Adrenal gland (tissue), 12 donors: Measurements from ENCODE around the gene SSR2. TPM values are rescaled to one million over a fixed set of nuclear protein-coding genes. Genes with fewer than 3 reads are reported as not detected.

Experiments used
- DNase-seq, 7 donors: peaks; one replicate each; pipeline ENCODE4 v3.0.0-alpha.2; 2019 to 2020
- H3K27ac ChIP-seq, 5 donors: fragments of 200-600 bp; sonication (generic) in 4 of 5; 1 replicate in 3 of 5; 2 replicates in 2 of 5; pipeline versions ENCODE4 v1.5.1 to v1.8.0; 2016 to 2020; ENCODE audit warnings: mild to moderate bottlenecking in 1 of 5
- H3K27me3 ChIP-seq: fragments of 200-600 bp; 2 replicates; pipeline ENCODE4 v1.8.0; 2021
- H3K36me3 ChIP-seq, 2 donors: fragments of 200-600 bp; replicated peaks in 1 of 2; 1 replicate in 1 of 2; 2 replicates in 1 of 2; pipeline versions ENCODE4 v1.5.1 to v1.8.0; 2018 to 2022
- H3K4me1 ChIP-seq, 2 donors: fragments of 200-600 bp; replicated peaks in 1 of 2; 1 replicate in 1 of 2; 2 replicates in 1 of 2; pipeline versions ENCODE4 v1.5.1 to v1.8.0; 2018 to 2021
- H3K4me3 ChIP-seq, 4 donors: fragments of 200-600 bp; sonication (generic) in 3 of 4; one replicate each; pipeline ENCODE4 v1.5.1; 2016 to 2018
- H3K9me3 ChIP-seq, 3 donors: fragments of 200-600 bp; sonication (generic) in 1 of 3; replicated peaks in 1 of 3; 1 replicate in 2 of 3; 2 replicates in 1 of 3; pipeline versions ENCODE4 v1.5.1 to v1.8.0; 2016 to 2021
- POLR2A ChIP-seq, 2 donors: fragments of 450-650 bp; IDR thresholded peaks; one replicate each; pipeline ENCODE4 v1.6.1; 2017; ENCODE audit warnings: antibody characterized with exemption in 2 of 2, mild to moderate bottlenecking in 2 of 2, moderate library complexity in 1 of 2
- WGBS, 4 donors: extraction: QIAGEN DNeasy Blood & Tissue Kit in 2 of 4; methylation state at CpG; one replicate each; pipeline versions ENCODE4 v1.1.5 to v1.1.7; 2013 to 2017; 5-methylcytosine and 5-hydroxymethylcytosine counted together
- intact Hi-C, 2 donors: fragments of 100-400 bp; cut with DNase I; formaldehyde crosslinking; loops; one replicate each; pipeline versions ENCODE4 v1.14.1 to v1.15.0; 2022 to 2023
- polyA plus RNA-seq, 3 donors: library from polyadenylated mRNA; stranded (reverse); fragments of 200-250 nt in 2 of 3; fragments of 350-450 nt in 1 of 3; fragmentation: Illumina TruSeq in 1 of 3; extraction: RNeasy Lipid Tissue Mini Kit (QIAGEN cat#74804) in 1 of 3; gene quantifications; one replicate each; pipeline ENCODE4 v1.2.3, GENCODE V29; 2013 to 2014
- total RNA-seq, 9 donors: library from RNA; depleted of rRNA in 4 of 9; stranded (reverse); fragments of >200 nt in 4 of 9; fragments of 120-200 nt in 1 of 9; fragmentation: NEBNext Ultra II Directional in 1 of 9; extraction: Animal tissue kit (Norgen Biotek cat#: 25700) in 1 of 9; gene quantifications; one replicate each; pipeline versions ENCODE4 v1.1.0 to v1.2.4, GENCODE V29; 2013 to 2023
- TF ChIP-seq, protein P1 (sequence below), 6 experiments: fragments of 450-650 bp in 4 of 6; fragments of 200-600 bp in 2 of 6; sonication (generic) in 1 of 6; IDR thresholded peaks; 1 replicate in 5 of 6; 2 replicates in 1 of 6; pipeline versions ENCODE4 v1.5.1 to v1.8.0; 2016 to 2021; ENCODE audit warnings: antibody characterized with exemption in 6 of 6, mild to moderate bottlenecking in 2 of 6, moderate library complexity in 1 of 6
- donor health status: healthy with polysubstance abuse.
- donor health status: Bipolar disorder and iron deficiency.
- donor health status: DM: yes; HTN: yes; CAD: no.
- donor health status: DM: no; HTN: no; CAD: no.
- donor health status: DM: no; HTN: no; CAD: no.
- donor health status: DM: yes; HTN: yes; CAD: no.

Gene SSR2
- total and polyA plus RNA-seq, 12 donors, result 164 to 724 (median 354) TPM

DNA sequence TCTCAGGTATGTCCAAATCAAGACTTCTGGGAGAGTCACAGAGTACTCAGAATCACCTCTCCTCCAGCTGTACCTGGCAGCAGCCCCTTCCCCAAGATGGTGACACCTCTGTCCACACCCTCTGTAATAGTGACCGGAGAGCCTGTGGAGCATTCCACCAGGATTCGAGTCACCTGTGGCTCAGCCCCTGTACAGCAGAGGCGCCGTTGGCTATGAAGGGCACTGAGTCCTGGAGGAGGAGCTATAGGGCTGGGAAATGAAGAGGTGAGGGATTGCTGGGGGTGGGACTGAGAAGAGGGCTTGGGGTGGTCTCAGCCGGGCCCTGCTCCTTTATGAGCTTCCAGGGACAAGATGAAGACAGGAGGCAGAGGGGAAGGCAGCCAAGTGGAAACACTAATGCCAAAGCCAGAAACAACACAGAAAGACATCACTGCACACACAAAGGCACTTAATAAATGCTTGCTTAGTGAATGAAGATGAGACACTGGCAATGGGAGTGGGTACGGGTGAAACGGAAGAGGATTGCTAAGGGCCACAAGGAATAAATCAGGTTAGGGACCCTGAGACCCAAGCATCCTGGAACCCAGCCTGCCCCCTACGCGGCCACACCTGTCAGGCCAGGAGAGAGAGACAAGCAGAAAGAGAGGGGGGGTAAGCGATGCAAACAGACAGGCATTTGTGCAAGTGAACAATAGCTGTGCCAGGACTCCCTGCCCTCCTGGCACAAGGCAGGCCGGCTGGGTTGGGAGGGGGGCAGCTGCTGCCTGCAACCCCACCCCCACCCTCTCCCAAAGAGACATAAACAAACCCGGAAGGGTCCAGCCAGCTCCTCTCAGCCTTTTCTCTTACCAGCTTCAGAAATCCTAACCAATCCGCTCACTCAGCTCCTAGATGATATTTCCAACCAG is 46.3 kb downstream of the SSR2 start:
- intact Hi-C loops, result no loop called here
- H3K36me3 ChIP-seq, result no peaks in the 10 kb centered on the region
- no peaks in the 10 kb centered on the region for H3K27me3 ChIP-seq
- TF ChIP-seq, protein P1, sequence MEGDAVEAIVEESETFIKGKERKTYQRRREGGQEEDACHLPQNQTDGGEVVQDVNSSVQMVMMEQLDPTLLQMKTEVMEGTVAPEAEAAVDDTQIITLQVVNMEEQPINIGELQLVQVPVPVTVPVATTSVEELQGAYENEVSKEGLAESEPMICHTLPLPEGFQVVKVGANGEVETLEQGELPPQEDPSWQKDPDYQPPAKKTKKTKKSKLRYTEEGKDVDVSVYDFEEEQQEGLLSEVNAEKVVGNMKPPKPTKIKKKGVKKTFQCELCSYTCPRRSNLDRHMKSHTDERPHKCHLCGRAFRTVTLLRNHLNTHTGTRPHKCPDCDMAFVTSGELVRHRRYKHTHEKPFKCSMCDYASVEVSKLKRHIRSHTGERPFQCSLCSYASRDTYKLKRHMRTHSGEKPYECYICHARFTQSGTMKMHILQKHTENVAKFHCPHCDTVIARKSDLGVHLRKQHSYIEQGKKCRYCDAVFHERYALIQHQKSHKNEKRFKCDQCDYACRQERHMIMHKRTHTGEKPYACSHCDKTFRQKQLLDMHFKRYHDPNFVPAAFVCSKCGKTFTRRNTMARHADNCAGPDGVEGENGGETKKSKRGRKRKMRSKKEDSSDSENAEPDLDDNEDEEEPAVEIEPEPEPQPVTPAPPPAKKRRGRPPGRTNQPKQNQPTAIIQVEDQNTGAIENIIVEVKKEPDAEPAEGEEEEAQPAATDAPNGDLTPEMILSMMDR (IDR thresholded peaks at IDR 0.05), result no peak
- no peak for TF ChIP-seq POLR2A (IDR thresholded peaks at IDR 0.05)
- H3K9me3 ChIP-seq, result no peaks in the 10 kb centered on the region
- no peak for DNase-seq
- WGBS, 4 donors, result 53 to 74% (median 63%) methylated on average over 11 to 13 of the region's 13 CpGs
- H3K4me1 ChIP-seq, result peaks cover 9 to 43% of the 10 kb centered on the region in 2 donors
- H3K27ac ChIP-seq, result peak overlapping the region in 2 of 5 donors; percentile 12 to 45
- H3K4me3 ChIP-seq, result peak overlapping the region in 1 of 4 donors; percentile 95

DNA sequence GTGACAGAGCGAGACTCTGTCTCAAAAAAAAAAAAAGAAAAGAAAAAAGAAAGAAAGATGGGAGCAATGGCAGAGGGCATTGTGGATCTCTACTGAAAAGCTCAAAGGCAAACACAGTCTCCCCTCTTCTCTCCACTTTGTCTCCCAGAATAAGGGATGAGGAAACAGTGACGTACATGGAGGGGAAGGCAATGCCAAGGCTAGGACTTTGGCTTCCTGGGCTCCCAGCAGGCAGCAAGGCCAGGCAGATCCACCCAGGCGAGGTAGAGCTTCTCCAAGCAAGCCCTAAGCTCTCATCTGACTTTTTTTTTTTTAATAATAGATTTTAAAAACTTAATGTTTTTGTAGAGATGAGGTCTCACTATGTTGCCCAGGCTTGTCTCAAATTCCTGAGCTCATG is 47.0 kb downstream of the SSR2 start:
- Histone ChIP-seq H3K27ac (no peak overlapping the region), H3K27me3 (no peaks in the 10 kb centered on the region), H3K4me3 (no peak overlapping the region), H3K4me1 (peaks cover 9 to 47% of the 10 kb centered on the region in 2 donors), H3K9me3 (no peaks in the 10 kb centered on the region), H3K36me3 (no peaks in the 10 kb centered on the region)
- TF ChIP-seq POLR2A (IDR thresholded peaks at IDR 0.05), result no peak
- TF ChIP-seq, protein P1 (IDR thresholded peaks at IDR 0.05), result no peak
- 70 to 80% (median 73%) methylated on average over 3 of the region's 3 CpGs for WGBS, 4 donors
- DNase-seq, result no peak
- intact Hi-C loops, result no loop called here

DNA sequence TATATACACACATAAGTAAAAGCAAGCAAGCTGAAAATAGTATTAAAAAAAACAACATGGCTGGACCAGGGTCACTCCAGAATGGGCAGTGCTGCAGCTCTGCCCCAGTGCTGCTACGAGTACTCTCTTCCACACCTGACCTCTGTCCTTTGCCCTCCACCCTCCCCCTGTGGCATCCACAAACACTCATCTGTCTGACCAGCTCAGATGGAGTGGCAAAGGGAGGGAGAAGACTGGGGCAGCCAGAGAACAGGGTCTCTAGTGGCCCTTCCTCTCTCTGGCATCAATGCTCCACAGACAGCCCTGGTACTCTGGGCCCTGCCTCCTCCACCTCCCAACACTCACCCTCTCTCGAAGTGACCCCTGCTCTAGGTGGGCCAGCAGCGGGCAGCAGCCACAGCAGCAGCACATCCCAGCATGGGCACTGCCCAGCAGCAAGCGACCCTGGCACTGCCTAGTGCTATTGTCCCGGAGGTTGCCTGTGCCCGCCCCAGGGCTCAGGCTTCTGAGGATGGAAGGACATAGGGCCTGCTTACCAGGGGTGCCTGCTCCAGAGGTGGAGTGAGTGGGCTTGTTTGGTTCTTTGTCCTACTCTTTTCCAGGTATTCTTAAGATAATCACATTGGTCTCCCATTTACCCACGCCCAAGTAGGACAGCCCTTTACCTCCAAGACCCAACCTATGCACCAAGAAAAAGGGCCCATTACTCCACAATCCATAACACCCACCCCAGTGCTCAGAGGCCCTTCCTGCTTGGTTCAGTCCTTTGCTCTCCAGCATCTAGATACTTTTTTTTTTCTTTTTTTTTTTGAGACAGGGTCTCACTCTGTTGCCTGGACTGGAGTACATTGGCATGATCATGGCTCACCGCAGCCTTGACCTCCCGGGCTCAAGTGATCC is 48.6 kb downstream of the SSR2 start:
- peaks cover 9 to 62% of the 10 kb centered on the region in 2 donors for H3K4me1 ChIP-seq
- whole genome bisulfite sequencing, 4 donors, result 82 to 96% (median 89%) methylated on average over 6 to 9 of the region's 9 CpGs
- intact Hi-C loops, result no loop called here
- H3K36me3 ChIP-seq, result no peaks in the 10 kb centered on the region
- no peak for DNase-seq
- no peaks in the 10 kb centered on the region for H3K27me3 ChIP-seq
- H3K27ac ChIP-seq, result peak overlapping the region in 1 of 5 donors; percentile 55
- no peak for TF ChIP-seq POLR2A (IDR thresholded peaks at IDR 0.05)
- TF ChIP-seq, protein P1 (IDR thresholded peaks at IDR 0.05), result no peak
- no peak overlapping the region for H3K4me3 ChIP-seq
- H3K9me3 ChIP-seq, result no peaks in the 10 kb centered on the region
